HepG2 (cell line): ENCODE measurements around the gene CREB1. TPM values are rescaled to one million over a fixed set of nuclear protein-coding genes. Genes with fewer than 3 reads are reported as not detected.

ENCODE experiments used
- ATAC-seq: fragments of 200-7000 bp; cut with Tn5 transposase; 3 replicates; pipeline ENCODE4 v1.9.1; 2020; ENCODE audit warnings: mild to moderate bottlenecking, moderate library complexity
- BruUV-seq: library from RNA; stranded (reverse); fragments of 400-500 nt; replicated peaks from 2 replicates; lab custom pipeline; 2021; lab: Mats Ljungman, UMichigan
- CTCF ChIA-PET: fragments of 300-600 bp; formaldehyde crosslinking; extraction: SDS; loops from one replicate; lab custom pipeline; 2021; ENCODE audit warnings: low total read pairs, inconsistent platforms, low intra/inter-chr PET ratio; lab: Yijun Ruan, JAX
- POLR2A ChIA-PET: fragments of 350-600 bp; sonication (Branson Sonifier 250); formaldehyde crosslinking; loops from one replicate; lab custom pipeline; 2020; ENCODE audit warnings: antibody characterized with exemption, inconsistent platforms; lab: Yijun Ruan, JAX
- DNase-seq: peaks from one replicate; pipeline ENCODE4 v3.0.0-alpha.2; 2015; ENCODE audit warnings: low spot score
- FAIRE-seq: peaks from 3 replicates; lab custom pipeline; 2011; peaks lifted over from hg19 to GRCh38; lab: Jason Lieb, UNC
- H2AFZ ChIP-seq: one replicate; pipeline ENCODE4 v1.6.1; 2011; ENCODE audit warnings: low read length, inconsistent platforms
- H3K27ac ChIP-seq: fragments of 300-600 bp; 3 replicates; pipeline ENCODE4 v1.8.0; 2011; ENCODE audit warnings: mixed run types, mild to moderate bottlenecking, mixed read lengths, low read length, inconsistent platforms; ENCODE audit not compliant: insufficient read depth; ENCODE audit errors: extremely low read length
- H3K27me3 ChIP-seq, 2 experiments: fragments of 200-600 bp in 1 of 2; 2 replicates in 1 of 2; 3 replicates in 1 of 2; pipeline versions ENCODE4 v1.6.0 to v1.8.0; 2011; ENCODE audit warnings: low read length in 2 of 2, mild to moderate bottlenecking in 2 of 2, moderate library complexity in 2 of 2, inconsistent platforms in 1 of 2; ENCODE audit not compliant: insufficient read depth in 2 of 2, control insufficient read depth in 1 of 2
- H3K36me3 ChIP-seq, 2 experiments: fragments of 200-600 bp in 1 of 2; replicated peaks in 1 of 2; 2 replicates in 1 of 2; 3 replicates in 1 of 2; pipeline versions ENCODE4 v1.5.1 to v1.8.0; 2011; ENCODE audit warnings: low read length in 2 of 2, inconsistent platforms in 1 of 2; ENCODE audit not compliant: insufficient read depth in 2 of 2, control insufficient read depth in 1 of 2
- H3K4me1 ChIP-seq: 2 replicates; pipeline ENCODE4 v1.5.1; 2012; ENCODE audit warnings: low read length, inconsistent platforms; ENCODE audit not compliant: insufficient read depth
- H3K4me2 ChIP-seq: 2 replicates; pipeline ENCODE4 v1.6.0; 2011; ENCODE audit warnings: low read depth, low read length, inconsistent platforms
- H3K4me3 ChIP-seq, 3 experiments: fragments of 200-600 bp in 1 of 3; sonication (generic), shearing (Covaris generic) in 1 of 3; replicated peaks in 1 of 3; 2 replicates each; pipeline ENCODE4 v1.5.1; 2011 to 2016; ENCODE audit warnings: low read length in 3 of 3, inconsistent platforms in 2 of 3, low read depth in 2 of 3, mild to moderate bottlenecking in 2 of 3, control low read depth in 1 of 3, mixed read lengths in 1 of 3; ENCODE audit not compliant: insufficient read depth in 1 of 3
- H3K79me2 ChIP-seq: one replicate; pipeline ENCODE4 v1.6.1; 2011; ENCODE audit warnings: low read length, inconsistent platforms; ENCODE audit not compliant: insufficient read depth
- H3K9ac ChIP-seq: 2 replicates; pipeline ENCODE4 v1.6.0; 2011; ENCODE audit warnings: mild to moderate bottlenecking, low read depth, low read length, inconsistent platforms; ENCODE audit not compliant: insufficient read depth
- H3K9me3 ChIP-seq: 2 replicates; pipeline ENCODE4 v1.5.1; 2012; ENCODE audit warnings: mild to moderate bottlenecking, low read length
- H4K20me1 ChIP-seq: 2 replicates; pipeline ENCODE4 v1.6.0; 2011; ENCODE audit warnings: inconsistent platforms, mild to moderate bottlenecking, low read length, moderate library complexity; ENCODE audit not compliant: insufficient read depth
- FIP1L1 ChIP-seq: fragments of 200-400 bp; formaldehyde crosslinking; IDR thresholded peaks from 2 replicates; pipeline ENCODE4 v1.6.1; 2018; ENCODE audit warnings: low read depth, mild to moderate bottlenecking, low read length, moderate library complexity, borderline replicate concordance; ENCODE audit not compliant: insufficient read depth
- GMEB2 ChIP-seq: IDR thresholded peaks from 2 replicates; pipeline ENCODE4 v1.6.1; 2016; ENCODE audit warnings: missing biosample characterization, missing genetic modification reagents, low read depth
- HDAC6 ChIP-seq: fragments of 200-600 bp; sonication (generic); IDR thresholded peaks from 2 replicates; pipeline ENCODE4 v1.7.0; 2017; ENCODE audit warnings: mild to moderate bottlenecking, antibody characterized with exemption, low read length, low read depth
- HNRNPL ChIP-seq: fragments of 200-400 bp; formaldehyde crosslinking; IDR thresholded peaks from 2 replicates; pipeline ENCODE4 v1.6.1; 2017; ENCODE audit warnings: mild to moderate bottlenecking, low read depth, low read length
- IKZF4 ChIP-seq: sonication (generic); formaldehyde crosslinking; IDR thresholded peaks from 2 replicates; pipeline ENCODE4 v1.5.1; 2020; ENCODE audit warnings: borderline replicate concordance, mild to moderate bottlenecking, low read depth, missing genetic modification reagents; ENCODE audit errors: not compliant biosample characterization
- NR2C2 ChIP-seq: sonication (generic); formaldehyde crosslinking; IDR thresholded peaks from 2 replicates; pipeline ENCODE4 v1.4.0; 2020; ENCODE audit warnings: missing genetic modification reagents, mild to moderate bottlenecking, moderate library complexity, borderline replicate concordance
- SP4 ChIP-seq: sonication (generic); formaldehyde crosslinking; IDR thresholded peaks from 2 replicates; pipeline ENCODE4 v1.8.1; 2023; ENCODE audit warnings: mild to moderate bottlenecking, missing genetic modification reagents
- TBP ChIP-seq: sonication (generic); formaldehyde crosslinking; IDR thresholded peaks from 2 replicates; pipeline ENCODE4 v1.5.0; 2020; ENCODE audit warnings: missing genetic modification reagents
- THAP9 ChIP-seq: sonication (generic); formaldehyde crosslinking; IDR thresholded peaks from 2 replicates; pipeline ENCODE4; 2020; ENCODE audit warnings: missing genetic modification reagents, mild to moderate bottlenecking, borderline replicate concordance
- ZNF335 ChIP-seq: sonication (generic); formaldehyde crosslinking; IDR thresholded peaks from 2 replicates; pipeline ENCODE4 v1.4.0; 2020; ENCODE audit warnings: missing genetic modification reagents
- ZNF354B ChIP-seq: sonication (generic); formaldehyde crosslinking; IDR thresholded peaks from 2 replicates; pipeline ENCODE4 v1.8.0; 2022; ENCODE audit warnings: mild to moderate bottlenecking, missing genetic modification reagents
- ZNF432 ChIP-seq: sonication (generic); formaldehyde crosslinking; IDR thresholded peaks from 2 replicates; pipeline ENCODE4 v1.5.0; 2020; ENCODE audit warnings: missing genetic modification reagents, mild to moderate bottlenecking, borderline replicate concordance
- WGBS: methylation state at CpG from one replicate; pipeline ENCODE4 v1.1.6; 2017; ENCODE audit warnings: low lambda C conversion rate; 5-methylcytosine and 5-hydroxymethylcytosine counted together
- in situ Hi-C: cut with HindIII; loops from 2 replicates; pipeline ENCODE4 v1.10.0; 2017; ENCODE audit warnings: low pct_unique_long_range_greater_than_20kb; ENCODE audit not compliant: extremely low pct_ligation_motif_present
- intact Hi-C: fragments of 100-400 bp; cut with micrococcal nuclease; formaldehyde crosslinking; loops from one replicate; pipeline ENCODE4 v1.10.0; 2022; ENCODE audit not compliant: unreplicated experiment
- polyA plus RNA-seq, 8 experiments: library from polyadenylated mRNA; depleted of rRNA in 3 of 8; stranded (reverse) in 7 of 8; unstranded in 1 of 8; fragments of >200 nt; fragmentation: Illumina TruSeq in 4 of 8; extraction: Trizol in 4 of 8; gene quantifications; 2 replicates each; pipeline versions ENCODE4 v1.2.1 to v1.2.3, GENCODE V29; 2011 to 2016; ENCODE audit warnings: low read depth in 4 of 8, missing spikeins in 1 of 8, mixed read lengths in 1 of 8; ENCODE audit not compliant: insufficient read depth in 1 of 8
- total RNA-seq, 5 experiments: library from RNA; depleted of rRNA; stranded (reverse); fragments of >200 nt; fragmentation: Illumina TruSeq; extraction: Trizol; gene quantifications; 2 replicates each; pipeline ENCODE4 v1.2.3, GENCODE V29; 2016; ENCODE audit warnings: low read depth in 1 of 5

Gene CREB1
- total and polyA plus RNA-seq, 2 of the 13 experiments (the other 11 are each of a cell fraction or from before 2014, with no cell fraction given), result 51.8 to 51.9 TPM

DNA sequence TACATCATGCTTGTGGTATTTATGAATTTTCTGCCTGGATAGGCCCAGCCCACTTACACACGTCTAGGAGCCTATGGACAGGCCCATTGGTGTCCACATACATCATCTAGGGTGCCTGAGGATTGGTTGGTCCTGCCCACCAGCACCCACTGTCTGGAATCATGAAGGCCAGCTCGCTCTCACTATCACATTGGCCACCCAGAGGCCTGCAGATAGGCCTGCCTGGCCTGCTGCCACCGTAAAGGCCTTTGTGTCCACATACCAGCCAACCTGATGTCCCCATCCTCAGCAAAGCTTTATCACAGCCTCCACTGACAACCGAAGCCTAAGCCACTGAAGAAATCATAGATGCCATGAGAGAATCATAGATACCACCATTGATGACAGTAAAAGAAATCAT lies 55.2 kb downstream of the CREB1 start:
- intact Hi-C loops (no loop called here), in situ Hi-C loops (no loop called here)
- Histone ChIP-seq H3K9me3 (no peaks in the 10 kb centered on the region), H3K9ac (no peak overlapping the region), H3K36me3 (peaks cover 14 to 70% of the 10 kb centered on the region in 2 experiments), H3K27ac (no peak overlapping the region), H3K4me2 (no peak overlapping the region), H3K27me3 (no peaks in the 10 kb centered on the region), H3K79me2 (no peaks in the 10 kb centered on the region), H3K4me1 (no peaks in the 10 kb centered on the region), H2AFZ (no peak overlapping the region), H3K4me3 (no peak overlapping the region), H4K20me1 (no peaks in the 10 kb centered on the region)
- FAIRE-seq (no peak), ATAC-seq (peak; percentile 42; the same call in 2 of the 3 replicates), DNase-seq (no peak)
- ChIA-PET POLR2A (no interaction called here), CTCF (no interaction called here)
- 96% methylated on average over 4 of the region's 4 CpGs for whole genome bisulfite sequencing
- no TSS peak for BruUV-seq
- TF ChIP-seq HNRNPL, result no peak
- TF ChIP-seq ZNF335 (CRISPR knock-in tag), result no peak
- no peak for TF ChIP-seq IKZF4 (CRISPR knock-in tag)
- TF ChIP-seq THAP9 (CRISPR knock-in tag), result no peak
- TF ChIP-seq HDAC6, result no peak
- no peak for TF ChIP-seq ZNF432 (CRISPR knock-in tag)
- TF ChIP-seq FIP1L1, result no peak
- TF ChIP-seq ZNF354B (CRISPR knock-in tag), result no peak
- no peak for TF ChIP-seq NR2C2
- TF ChIP-seq GMEB2 (CRISPR knock-in tag), result no peak
- no peak for TF ChIP-seq SP4 (CRISPR knock-in tag)
- TF ChIP-seq TBP (CRISPR knock-in tag), result no peak
